ENCODE data around the gene SPECC1.
"Not testable (repeated sequence)": the region's sequence is repeated elsewhere in the genome, so short reads cannot be mapped to it uniquely, and the experiment has no call there.

The SPECC1 gene

GRCh38 chr17:20071824-20072691 is 62.9 kb downstream of the SPECC1 start:
- no peak for DNase-seq (ENCODE audit: low read depth)

GRCh38 chr17:20072692-20072992 is 63.5 kb downstream of the SPECC1 start:
- DNase-seq (ENCODE audit: low read depth) = no peak

GRCh38 chr17:20073055-20073979 is 64.2 kb downstream of the SPECC1 start:
- DNase-seq (ENCODE audit: low read depth) = peak; percentile 27

GRCh38 chr17:20074001-20074400 is 64.8 kb downstream of the SPECC1 start:
- no peak for DNase-seq (ENCODE audit: low read depth)

GRCh38 chr17:20074489-20074888 is 65.3 kb downstream of the SPECC1 start:
- no peak for DNase-seq (ENCODE audit: low read depth)

- not testable (repeated sequence) for DNase-seq (ENCODE audit: low read depth)
Observed at GRCh38 chr17:20076137-20076536, 67.0 kb downstream of the SPECC1 start.

GRCh38 chr17:20077978-20078685 is 69.0 kb downstream of the SPECC1 start:
- no peak for DNase-seq (ENCODE audit: low read depth)

- DNase-seq (ENCODE audit: low read depth) = no peak
Observed at GRCh38 chr17:20080513-20080912, 71.4 kb downstream of the SPECC1 start.

- no peak for DNase-seq (ENCODE audit: low read depth)
Observed at GRCh38 chr17:20083156-20083859, 74.1 kb downstream of the SPECC1 start.

- no peak for DNase-seq (ENCODE audit: low read depth)
Observed at GRCh38 chr17:20084621-20085282, 75.6 kb downstream of the SPECC1 start.

GRCh38 chr17:20085283-20085845 is 76.2 kb downstream of the SPECC1 start:
- DNase-seq (ENCODE audit: low read depth) = no peak

- DNase-seq (ENCODE audit: low read depth) = no peak
Observed at GRCh38 chr17:20086416-20087076, 77.4 kb downstream of the SPECC1 start.

- no peak for DNase-seq (ENCODE audit: low read depth)
Observed at GRCh38 chr17:20087538-20088250, 78.5 kb downstream of the SPECC1 start.

GRCh38 chr17:20089756-20090547 is 80.8 kb downstream of the SPECC1 start:
- no peak for DNase-seq (ENCODE audit: low read depth)

- DNase-seq (ENCODE audit: low read depth) = no peak
Observed at GRCh38 chr17:20091174-20092029, 82.2 kb downstream of the SPECC1 start.

- DNase-seq (ENCODE audit: low read depth) = no peak
Observed at GRCh38 chr17:20092261-20092867, 83.2 kb downstream of the SPECC1 start.

- no peak for DNase-seq (ENCODE audit: low read depth)
Observed at GRCh38 chr17:20092973-20093626, 83.9 kb downstream of the SPECC1 start.

All from CMK (cell line).